A204.1 (cell line): ENCODE data around the gene AHRR.
"Not testable (repeated sequence)": the region's sequence is repeated elsewhere in the genome, so short reads cannot be mapped to it uniquely, and the experiment has no call there.

ENCODE experiments used
- FAIRE-seq: peaks from 2 replicates; lab custom pipeline; 2012; peaks lifted over from hg19 to GRCh38; lab: Jason Lieb, UNC

Gene AHRR

DNA sequence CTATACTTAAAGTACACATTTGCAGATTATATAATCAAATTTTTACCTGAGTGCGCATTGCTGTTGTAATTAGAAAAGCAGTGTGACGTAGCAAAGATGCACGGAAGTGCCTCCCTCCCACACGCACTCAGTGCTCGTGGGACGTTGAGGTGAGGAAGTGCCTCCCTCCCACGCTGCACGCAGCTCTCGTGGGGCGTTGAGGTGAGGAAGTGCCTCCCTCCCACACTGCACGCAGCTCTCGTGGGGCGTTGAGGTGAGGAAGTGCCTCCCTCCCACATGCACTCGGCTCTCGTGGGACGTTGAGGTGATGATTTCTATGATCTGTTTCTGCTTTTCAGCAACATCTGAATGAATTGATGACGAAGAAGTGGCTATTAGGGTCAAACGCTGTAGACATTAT, 142.4 kb downstream of the AHRR start:
- FAIRE-seq = no peak

DNA sequence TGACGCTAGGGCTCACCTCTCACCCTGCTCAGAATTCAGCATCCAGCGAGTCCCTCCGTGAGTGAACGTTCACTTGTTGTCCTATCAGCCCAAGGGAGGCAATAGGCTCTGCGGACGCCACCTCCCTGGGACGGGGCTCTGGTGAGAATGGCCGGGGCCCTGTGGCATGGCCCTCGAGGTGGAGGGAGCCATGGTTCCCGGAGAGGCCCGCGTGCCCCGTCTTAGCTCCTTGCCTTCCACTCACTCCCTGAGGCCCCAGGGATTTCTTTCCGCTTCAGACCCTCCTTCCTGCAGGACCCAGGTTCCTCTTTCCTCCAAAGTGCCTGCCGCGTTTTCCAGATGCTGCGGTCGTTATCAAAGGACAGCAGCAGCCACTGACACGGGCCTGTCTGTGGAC, 142.9 kb downstream of the AHRR start:
- no peak for FAIRE-seq

DNA sequence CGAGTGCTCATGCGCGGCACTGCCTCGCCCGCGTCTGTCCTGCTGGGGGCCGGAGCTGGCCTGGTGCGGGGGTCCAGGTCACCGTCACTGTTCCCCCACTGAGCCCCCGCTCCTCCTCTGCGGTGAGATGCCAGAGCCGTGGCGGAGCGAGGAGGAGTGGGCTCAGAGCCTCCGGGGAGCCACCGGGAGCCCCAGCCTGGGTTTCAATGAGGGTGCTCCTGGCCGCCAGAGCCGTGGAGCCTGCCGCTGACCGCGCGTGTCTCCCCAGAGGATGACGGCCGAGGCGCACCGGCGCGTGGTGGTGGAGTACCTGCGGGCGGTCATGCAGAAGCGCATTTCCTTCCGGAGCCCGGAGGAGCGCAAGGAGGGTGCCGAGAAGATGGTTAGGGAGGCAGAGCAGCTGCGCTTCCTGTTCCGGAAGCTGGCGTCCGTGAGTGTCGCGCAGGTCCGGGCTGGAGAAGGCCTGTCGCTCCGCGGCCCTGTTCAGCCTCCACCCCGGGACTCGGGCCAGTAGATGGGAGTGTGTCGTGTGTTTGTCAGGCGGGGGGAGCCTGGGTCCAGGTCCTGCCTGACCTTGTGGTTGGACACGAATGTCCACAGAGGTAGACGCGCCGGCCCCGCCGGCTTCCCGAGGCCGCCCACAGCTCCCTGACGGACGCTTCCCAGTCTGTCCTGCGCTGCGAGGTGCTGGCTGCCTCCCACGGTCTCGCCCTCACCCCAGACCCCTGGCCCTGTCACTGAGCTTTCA, 143.5 kb downstream of the AHRR start:
- FAIRE-seq = no peak

DNA sequence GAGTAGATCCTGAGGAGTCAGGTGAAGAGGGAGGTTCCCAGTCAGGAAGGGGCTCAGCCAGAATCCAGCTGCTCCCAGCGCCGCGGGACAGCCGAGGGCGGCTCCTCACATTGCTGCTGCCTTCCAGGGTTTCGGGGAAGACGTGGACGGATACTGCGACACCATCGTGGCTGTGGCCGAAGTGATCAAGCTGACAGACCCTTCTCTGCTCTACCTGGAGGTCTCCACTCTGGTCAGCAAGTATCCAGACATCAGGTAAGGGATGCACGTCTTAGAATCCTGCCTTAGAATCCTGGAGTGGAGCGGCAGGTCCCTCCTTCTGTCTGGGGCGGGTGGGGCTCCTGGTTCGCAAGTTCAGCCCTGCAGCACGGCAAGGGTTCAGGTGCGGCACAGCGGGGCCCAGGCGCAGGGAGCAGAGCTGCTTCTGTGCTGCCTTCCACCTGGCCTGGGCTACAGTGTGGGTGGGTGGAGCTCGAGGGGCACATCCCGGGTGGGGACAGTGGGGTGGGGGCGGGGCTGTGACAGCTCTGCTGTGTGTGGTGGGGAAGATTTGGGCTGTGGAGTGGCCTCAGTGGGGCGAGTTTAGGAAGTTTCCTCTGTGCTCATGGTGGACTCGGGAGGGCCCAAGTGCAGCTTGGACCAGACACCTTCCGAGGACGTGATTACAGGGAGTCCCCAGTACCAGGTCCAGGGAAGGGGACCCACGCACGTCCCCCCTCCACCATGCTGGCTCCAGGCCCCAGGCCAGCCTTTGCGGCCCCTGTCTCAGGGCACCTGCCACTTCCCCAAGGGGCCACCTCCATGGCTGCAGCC, 144.3 kb downstream of the AHRR start:
- FAIRE-seq = no peak

DNA sequence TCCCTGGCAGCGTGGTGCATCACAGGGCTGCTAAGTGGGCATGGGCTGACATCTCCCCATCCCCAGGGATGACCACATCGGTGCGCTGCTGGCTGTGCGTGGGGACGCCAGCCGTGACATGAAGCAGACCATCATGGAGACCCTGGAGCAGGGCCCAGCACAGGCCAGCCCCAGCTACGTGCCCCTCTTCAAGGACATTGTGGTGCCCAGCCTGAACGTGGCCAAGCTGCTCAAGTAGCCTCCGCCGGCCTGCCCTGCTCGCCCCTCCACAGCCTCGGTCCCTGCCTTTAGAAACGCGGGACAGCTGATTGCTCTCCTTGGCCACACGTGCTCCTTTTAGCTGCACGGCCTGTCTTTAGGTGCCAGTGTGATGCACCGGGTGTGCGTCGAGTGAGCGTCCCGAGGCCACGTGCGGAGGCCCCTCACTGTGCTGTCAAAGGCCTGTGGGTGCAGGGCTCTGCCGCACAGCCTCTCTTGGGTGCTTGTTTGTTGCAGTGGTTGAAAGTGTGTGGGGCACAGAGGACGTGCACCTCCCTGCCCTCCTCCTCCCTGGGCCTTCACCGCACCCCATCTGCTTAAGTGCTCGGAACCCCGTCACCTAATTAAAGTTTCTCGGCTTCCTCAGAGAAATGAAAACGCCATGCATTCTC, 145.3 kb downstream of the AHRR start:
- no peak for FAIRE-seq

DNA sequence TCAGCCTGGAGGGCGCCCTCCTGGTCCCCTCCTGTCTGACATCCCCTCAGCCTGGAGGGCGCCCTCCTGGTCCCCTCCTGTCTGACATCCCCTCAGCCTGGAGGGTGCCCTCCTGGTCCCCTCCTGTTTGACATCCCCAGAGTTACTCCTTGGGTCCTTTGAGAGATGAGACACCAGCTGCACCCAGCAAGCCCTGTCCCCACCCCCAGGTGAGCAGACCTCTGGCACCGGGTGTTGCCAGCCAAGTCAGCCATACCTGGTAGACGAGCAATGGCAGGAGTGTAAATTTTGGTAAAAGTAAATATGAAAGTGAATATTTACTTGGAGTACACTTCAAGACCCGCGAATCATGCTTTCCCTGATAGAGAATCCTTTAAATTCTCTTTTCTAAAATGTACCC, 146.9 kb downstream of the AHRR start:
- FAIRE-seq = no peak

DNA sequence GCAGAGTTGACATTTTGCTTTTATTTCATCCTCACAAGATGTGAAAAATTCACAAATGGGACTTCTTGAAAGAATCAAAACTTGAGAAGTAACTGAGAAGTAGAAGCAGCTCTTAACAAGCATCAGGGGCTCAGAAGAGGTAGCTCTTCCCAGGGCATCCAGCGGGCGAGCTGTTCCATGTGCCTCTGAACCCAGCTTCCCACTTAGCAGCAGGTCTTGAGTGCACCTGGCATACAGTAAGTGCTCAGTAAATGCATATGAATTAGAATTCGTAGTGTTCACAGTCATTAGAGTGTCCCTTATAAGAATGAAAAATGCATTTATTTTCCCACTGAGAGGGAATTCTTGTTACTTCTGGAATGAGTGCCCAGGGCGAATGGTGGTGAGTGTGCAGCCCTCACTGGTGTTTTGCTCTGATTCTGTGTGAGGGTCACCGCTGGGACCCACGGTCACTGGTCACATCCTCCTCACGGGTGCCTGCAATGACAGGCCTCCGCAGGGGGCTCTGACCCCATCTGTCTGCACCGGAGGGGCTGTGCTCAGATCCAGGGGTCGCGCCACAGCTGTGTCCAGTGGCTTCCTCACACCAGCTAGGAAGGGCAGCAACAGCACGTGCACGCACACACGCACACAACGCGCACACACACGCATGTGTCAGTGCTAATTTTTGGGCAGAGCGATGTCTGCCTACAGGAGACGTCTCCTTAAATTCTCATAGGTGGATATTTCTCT, 148.4 kb downstream of the AHRR start:
- no peak for FAIRE-seq

DNA sequence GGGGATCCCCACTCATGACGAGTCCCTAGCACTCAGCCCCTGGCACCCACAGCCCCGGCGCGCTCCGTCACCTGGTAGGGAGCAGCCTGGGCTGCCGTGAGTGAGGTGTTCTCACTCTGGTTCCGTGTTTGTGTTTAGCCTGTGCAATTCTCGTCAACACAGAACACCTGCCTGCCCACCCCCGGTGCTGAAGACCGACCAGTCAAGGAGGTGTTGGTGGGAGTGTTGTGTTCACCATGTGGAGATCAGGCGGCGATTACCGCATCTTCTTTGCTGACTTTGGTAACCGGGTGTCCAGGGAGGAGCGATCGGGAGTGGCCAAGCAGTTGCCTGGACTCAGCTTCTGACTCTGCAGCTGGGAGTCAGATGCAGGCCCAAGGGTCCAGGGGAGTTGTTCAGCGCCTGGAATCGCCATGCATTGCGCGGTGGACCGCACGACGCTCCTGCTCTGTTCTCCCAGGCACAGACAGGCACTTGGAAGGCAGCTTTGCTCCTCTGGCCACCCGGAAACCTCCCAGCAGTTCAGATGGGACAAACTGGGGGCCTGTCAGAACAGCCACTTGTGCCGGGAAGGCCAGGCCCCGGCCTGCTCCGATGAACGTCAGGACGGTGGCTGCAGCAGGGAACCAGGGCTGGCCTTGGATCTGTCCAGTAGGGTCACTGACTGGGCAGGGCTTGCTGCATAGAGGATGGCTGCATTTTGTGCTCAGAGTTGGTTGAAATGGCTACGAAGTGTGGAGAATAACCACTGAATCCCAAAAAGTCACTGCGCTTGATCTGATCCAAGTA, 149.6 kb downstream of the AHRR start:
- no peak for FAIRE-seq

DNA sequence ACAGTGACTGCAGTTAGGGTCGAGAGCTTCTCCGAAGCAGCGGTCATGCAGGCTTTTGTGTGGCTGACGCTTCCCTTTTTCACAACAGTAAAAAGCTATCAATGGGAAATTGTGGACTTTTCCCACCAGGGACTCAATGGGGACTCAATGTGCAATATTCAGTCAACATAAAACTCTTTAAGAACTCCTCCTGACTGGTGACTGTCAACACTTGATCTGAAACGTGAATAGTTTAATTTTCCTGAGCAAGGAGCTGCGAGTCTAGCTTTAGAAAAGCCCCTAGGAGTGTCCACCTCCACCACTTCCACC, 150.2 kb downstream of the AHRR start:
- no peak for FAIRE-seq

DNA sequence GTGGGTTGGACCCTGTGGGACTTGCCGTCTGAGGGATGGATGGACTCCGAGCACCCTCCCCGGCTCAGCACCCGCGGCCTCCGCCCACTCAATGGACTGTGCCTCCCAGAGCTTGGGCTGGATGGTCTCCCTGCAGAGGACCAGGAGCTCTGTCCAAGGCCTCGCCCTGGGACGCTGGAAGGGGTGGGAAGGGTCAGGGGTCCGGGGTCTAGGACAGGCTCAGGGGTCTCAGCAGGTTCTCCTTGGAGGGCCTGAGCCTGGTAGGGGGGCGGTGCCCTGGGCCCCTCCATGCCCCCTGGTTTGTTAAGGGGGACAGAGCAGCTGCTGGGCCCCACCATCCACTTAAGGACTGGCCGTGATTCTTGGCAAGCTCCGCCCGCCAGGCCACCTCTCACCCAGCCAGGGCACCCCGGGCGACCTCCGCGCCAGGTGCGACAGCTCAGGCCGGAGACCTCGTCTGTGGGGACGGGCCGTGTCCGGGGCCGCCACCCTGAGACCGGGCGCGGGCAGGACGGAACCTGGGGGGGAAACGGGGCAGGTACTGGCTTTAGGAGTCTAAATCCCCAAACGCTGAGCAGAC, 150.7 kb downstream of the AHRR start:
- FAIRE-seq = no peak

DNA sequence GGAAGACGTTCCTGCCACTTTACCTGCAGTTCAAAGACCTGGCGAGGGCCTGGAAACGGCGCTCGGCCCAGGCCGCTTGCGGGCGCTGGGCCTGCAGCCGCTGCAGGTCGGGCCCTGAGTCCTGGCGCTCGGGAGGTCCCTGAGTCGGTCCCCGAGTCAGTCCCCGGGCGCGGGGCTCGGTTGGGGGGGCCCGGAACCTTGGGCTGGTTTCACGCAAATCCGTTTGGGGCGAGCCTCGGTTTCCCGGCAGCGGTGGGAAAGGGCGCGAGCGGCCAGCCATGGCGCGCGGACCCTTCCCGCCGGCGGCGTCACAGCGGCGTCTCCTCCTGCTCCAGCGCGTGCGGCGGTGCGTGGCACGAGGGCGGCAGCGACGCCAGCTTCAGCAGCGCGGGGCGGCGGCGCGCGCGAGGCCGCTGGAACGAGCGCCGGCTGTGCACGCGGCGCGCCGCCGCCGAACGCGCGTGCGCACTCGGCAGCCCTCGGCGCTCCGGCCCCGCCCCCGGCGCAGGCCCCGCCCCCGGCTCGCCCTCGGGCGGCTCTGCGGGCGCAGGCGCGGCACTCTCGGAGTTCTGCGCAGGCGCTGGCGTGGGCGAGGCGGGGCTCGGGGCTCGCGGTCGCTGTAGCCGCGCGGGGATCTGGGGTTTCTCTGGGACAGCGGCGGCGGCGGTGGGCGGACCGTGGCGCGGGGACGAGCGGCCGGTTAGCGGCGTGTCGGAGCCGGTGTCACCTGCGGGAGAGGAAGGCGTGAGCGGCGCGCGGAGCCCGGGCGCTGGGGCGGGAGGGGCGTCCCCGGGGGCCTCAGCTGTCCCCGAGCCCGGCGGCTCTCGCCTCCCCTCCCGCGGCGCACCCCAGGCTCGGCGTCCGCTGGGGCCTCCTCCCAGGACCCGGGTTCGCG, 151.4 kb downstream of the AHRR start:
- FAIRE-seq = no peak

DNA sequence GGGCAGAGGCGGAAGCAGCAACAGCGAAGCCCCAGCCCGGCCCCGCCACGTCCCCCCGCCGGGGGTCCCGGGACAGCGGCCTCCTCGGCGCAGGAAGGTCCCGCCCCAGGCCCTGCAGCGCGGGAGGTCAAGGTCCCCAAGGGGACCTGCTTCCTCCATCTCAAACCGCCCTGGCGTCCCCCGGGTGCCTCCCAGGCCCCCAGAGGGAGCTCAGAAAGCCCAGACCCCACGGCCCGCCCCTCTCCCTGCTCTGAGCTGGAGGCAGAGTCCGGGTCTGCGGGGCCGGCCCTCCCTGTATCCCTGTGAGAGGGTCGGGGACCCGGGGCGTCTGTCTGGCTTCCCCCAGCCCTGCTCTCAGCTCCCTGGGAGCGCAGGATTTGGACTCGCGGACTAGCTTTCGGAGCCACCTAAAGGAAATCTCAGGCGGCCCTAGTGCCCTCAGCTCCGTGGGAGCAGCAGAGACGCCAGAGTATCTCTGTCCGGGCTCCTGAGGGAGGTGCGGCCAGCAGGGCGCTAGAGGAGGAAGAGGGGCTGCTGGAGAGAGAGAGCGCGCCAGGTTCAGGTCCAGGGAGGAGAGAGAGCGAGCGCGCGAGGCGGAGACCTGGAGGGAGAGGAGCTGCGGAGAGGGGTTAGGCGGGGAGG, 152.2 kb downstream of the AHRR start:
- no peak for FAIRE-seq

DNA sequence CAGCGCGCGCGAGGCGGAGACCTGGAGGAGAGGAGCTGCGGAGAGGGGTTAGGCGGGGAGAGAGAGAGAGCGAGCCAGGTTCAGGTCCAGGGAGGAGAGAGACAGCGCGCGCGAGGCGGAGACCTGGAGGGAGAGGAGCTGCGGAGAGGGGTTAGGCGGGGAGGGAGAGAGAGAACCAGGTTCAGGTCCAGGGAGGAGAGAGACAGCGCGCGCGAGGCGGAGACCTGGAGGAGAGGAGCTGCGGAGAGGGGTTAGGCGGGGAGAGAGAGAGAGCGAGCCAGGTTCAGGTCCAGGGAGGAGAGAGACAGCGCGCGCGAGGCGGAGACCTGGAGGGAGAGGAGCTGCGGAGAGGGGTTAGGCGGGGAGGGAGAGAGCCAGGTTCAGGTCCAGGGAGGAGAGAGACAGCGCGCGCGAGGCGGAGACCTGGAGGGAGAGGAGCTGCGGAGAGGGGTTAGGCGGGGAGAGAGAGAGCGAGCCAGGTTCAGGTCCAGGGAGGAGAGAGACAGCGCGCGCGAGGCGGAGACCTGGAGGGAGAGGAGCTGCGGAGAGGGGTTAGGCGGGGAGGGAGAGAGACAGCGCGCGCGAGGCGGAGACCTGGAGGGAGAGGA, 152.8 kb downstream of the AHRR start:
- FAIRE-seq = not testable (repeated sequence)

DNA sequence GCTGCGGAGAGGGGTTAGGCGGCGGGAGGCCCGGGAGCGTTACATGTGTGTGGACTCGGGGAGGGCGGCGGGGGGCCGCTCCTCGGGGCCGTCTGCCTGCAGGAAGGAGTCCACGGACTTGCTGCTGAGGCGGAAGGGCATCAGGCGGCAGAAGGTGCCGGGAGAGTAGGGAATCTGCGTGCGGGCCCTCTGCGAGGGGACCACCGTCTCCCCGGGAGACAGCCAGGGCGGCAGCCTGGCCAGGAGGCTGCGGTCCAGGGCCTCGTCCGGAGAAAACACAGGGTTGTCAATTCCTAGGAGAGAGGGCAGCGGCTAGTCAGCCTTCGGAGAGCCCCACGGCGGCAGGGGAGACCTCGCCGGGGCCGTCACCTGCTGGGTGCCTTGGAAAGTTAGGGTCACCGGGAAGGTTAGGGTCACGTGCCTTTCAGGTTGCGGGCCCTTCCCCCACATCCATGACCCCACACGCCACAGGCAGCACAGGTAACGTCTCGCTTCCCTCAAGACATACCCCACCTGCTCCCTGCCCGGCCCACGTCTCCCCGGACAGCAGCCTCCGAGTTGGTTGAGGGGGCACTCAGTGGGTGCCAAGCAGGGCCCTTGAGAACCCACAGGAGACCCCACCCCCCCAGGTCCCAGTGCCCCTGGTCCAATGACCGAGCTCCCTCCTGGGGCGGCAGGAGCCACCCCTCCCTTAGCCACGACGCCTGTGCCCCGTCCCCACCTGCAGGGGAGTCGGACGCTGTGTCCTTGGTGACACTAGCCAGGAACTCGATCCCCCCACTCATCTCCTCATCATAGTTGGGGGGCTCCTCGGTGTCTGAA, 153.5 kb downstream of the AHRR start:
- no peak for FAIRE-seq

DNA sequence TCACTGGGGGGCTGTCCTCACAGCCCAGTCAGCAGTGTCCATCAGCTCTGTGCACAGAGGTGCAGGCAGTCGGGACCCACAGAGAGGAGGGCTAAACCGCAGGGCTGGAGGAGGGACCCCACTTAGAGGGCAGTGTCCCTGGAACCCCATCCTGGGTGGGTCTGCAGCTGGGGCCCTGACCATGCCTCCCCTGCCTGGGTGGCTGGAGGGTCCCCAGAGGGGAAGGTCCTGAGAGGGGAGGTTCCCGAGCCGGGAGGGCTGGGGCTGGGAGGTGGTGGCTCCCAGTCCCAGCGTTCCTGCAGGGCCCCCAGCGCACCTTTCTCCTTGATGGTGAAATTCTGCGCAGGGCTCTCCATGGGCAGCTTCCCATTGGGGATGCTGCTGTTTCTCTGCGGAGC, 154.2 kb downstream of the AHRR start:
- no peak for FAIRE-seq

DNA sequence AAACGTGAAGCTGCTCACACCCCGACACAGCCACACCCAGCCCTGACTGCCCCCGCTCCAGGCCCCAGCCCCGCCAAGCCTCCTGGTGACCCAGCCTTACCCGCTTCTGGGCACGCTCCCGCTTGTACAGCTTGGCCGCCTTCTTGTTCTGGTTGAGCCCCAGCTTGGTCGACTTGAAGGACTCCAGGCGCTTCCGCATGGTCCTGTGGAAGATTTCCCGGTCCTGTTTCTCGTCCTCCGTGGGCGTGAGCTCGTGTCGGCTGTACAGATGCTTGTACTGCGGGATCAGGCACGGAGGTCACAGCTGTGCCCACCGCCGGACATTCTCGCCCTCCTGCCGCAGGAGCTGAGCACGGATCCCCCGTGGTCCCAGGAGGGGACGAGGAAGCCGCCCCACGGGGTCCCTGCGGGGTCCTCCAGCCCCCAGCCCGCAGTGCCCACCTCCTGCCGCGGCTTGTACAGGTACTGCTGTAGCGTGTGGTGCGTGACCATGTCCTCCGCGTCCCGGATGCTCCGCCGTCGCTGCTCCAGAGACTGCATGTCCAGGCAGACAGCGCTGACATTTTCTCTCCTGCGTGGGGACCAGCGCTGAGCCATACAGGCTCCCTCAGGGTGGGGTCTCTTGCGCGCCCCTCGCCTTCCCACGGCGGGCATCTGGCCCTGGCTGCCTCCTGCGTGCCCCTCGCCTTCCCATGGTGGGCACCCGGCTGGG, 154.7 kb downstream of the AHRR start:
- no peak for FAIRE-seq

DNA sequence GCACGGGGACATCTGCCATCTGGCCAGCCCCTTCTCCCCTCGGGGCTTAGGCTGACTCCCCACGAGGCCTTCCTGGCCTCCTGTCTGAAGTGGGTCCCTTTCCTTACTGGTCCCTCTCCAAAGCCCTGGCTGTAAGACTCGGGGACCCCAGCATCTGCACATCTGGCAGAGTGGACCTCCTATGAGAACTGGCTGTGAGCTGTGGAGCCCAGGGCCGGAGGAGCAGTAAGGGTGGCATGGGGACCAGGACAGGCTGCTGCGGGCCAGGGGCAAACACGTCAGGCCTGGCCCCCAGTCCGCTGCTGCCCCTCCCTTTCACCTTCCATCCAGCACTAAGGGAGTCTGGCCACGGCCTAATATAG, 155.3 kb downstream of the AHRR start:
- no peak for FAIRE-seq

DNA sequence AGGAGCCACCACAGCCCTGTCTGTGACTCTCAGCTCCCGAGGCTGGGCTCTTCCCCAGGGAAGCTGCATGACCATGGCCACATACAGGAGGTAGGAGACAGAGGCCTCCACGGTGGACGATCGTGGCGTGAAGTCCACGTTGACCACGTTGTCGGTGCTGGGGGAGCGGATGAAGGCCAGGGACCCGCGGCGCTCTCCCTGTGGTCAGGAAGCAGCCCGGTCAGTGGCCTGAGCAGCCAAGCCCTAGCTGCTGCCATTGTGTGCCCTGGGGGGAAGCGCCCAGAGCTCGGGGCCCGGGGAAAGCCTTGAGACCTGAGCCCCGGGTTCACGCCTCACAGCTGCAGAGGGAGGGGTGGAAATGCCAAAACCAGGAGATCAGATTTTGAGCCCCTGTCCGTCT, 155.7 kb downstream of the AHRR start:
- no peak for FAIRE-seq
